ENCODE measurements around the gene DMRTC2.

- TF ChIP-seq, protein P1, sequence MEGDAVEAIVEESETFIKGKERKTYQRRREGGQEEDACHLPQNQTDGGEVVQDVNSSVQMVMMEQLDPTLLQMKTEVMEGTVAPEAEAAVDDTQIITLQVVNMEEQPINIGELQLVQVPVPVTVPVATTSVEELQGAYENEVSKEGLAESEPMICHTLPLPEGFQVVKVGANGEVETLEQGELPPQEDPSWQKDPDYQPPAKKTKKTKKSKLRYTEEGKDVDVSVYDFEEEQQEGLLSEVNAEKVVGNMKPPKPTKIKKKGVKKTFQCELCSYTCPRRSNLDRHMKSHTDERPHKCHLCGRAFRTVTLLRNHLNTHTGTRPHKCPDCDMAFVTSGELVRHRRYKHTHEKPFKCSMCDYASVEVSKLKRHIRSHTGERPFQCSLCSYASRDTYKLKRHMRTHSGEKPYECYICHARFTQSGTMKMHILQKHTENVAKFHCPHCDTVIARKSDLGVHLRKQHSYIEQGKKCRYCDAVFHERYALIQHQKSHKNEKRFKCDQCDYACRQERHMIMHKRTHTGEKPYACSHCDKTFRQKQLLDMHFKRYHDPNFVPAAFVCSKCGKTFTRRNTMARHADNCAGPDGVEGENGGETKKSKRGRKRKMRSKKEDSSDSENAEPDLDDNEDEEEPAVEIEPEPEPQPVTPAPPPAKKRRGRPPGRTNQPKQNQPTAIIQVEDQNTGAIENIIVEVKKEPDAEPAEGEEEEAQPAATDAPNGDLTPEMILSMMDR (IDR thresholded peaks at IDR 0.05) = no peak
- no peak for TF ChIP-seq POLR2AphosphoS5 (IDR thresholded peaks at IDR 0.05)
Observed at GRCh38 chr19:41801792-41802211, 43.0 kb upstream of the DMRTC2 start.
